Subcutaneous adipose tissue (tissue), 4 donors: ENCODE measurements around the gene ALDH5A1. TPM values are rescaled to one million over a fixed set of nuclear protein-coding genes. Genes with fewer than 3 reads are reported as not detected.

Experiments used
- total RNA-seq, 4 donors: library from RNA; depleted of rRNA; stranded (reverse); fragments of >200 nt; gene quantifications; one replicate each; pipeline ENCODE4 v1.1.0, GENCODE V29; 2016
- TF ChIP-seq, protein P1 (sequence below): fragments of 450-650 bp; IDR thresholded peaks from one replicate; pipeline ENCODE4 v1.5.1; 2016; ENCODE audit warnings: low read depth, mild to moderate bottlenecking, control low read depth, antibody characterized with exemption, moderate library complexity

The ALDH5A1 gene
- total RNA-seq, 4 donors from 2014 or later: 4.4 to 13.4 (median 7.1) TPM

- TF ChIP-seq, protein P1, sequence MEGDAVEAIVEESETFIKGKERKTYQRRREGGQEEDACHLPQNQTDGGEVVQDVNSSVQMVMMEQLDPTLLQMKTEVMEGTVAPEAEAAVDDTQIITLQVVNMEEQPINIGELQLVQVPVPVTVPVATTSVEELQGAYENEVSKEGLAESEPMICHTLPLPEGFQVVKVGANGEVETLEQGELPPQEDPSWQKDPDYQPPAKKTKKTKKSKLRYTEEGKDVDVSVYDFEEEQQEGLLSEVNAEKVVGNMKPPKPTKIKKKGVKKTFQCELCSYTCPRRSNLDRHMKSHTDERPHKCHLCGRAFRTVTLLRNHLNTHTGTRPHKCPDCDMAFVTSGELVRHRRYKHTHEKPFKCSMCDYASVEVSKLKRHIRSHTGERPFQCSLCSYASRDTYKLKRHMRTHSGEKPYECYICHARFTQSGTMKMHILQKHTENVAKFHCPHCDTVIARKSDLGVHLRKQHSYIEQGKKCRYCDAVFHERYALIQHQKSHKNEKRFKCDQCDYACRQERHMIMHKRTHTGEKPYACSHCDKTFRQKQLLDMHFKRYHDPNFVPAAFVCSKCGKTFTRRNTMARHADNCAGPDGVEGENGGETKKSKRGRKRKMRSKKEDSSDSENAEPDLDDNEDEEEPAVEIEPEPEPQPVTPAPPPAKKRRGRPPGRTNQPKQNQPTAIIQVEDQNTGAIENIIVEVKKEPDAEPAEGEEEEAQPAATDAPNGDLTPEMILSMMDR: no peak
Observed at GRCh38 chr6:24513602-24514001, 18.8 kb downstream of the ALDH5A1 start.

- TF ChIP-seq, protein P1: no peak
Observed at GRCh38 chr6:24517659-24518543, 23.1 kb downstream of the ALDH5A1 start.

DNA sequence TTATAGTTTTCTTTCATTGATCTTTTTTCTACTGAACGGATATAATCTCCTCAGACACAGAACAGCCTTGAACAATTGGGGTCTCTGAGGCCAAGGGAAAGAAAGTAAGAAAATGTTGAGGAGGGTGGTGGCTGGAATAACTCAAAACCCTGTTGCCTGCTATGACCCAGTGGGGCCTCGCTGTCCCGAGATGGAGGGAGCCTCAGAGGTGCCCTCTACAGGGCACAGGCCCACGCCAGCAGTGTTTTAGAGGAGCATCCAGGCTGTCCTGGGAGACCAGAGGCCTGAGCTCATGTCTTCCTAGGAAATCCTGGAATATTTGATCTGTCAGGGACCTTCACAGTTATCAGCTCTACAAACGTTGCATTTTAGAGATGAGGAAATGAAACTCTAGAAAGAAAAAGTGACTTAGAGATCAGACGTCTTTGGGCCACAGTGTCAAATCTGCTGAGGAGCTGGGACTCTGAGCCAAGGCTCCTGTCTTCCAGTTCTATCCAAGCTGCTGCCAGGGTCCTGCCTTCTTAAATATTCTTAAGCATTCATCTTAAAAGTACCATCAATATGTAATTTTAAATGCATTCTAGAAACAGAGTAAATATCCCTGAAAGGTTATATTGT, 26.3 kb downstream of the ALDH5A1 start:
- TF ChIP-seq, protein P1: no peak

- TF ChIP-seq, protein P1: no peak
Observed at GRCh38 chr6:24522228-24523176, 27.7 kb downstream of the ALDH5A1 start.

DNA sequence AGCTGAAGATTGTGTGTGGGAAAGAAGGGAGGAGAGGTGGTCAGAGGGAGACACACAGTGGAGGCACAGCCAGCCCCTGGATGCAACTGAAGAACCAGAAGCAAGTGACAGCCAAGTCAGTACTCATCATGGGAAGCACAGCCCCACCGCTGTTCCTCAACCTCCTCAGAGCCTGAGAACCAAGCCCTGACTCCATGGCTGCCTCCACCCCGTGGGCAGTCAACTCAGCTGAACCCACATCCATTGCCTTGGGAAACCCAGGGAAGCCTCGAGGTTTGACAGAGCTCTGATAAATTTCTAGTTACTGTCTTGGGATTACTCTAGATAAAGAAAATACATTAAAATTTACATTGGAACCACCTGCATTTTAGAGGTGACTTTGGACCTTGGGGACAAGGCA, 29.6 kb downstream of the ALDH5A1 start:
- TF ChIP-seq, protein P1: no peak

- TF ChIP-seq, protein P1: no peak
Observed at GRCh38 chr6:24524805-24525204, 30.0 kb downstream of the ALDH5A1 start.

GRCh38 chr6:24529985-24530384, 35.2 kb downstream of the ALDH5A1 start:
- TF ChIP-seq, protein P1: no peak
